HCT116 (cell line): ENCODE data around the gene TRIM66. TPM values are rescaled to one million over a fixed set of nuclear protein-coding genes. Genes with fewer than 3 reads are reported as not detected.
A peak's percentile ranks its signal among the peaks of the same experiment; 100 is the strongest.

Experiments
- ATAC-seq: fragments of 200-7000 bp; cut with Tn5 transposase; 2 replicates; pipeline ENCODE4 v1.9.1; 2020; ENCODE audit warnings: mild to moderate bottlenecking, moderate library complexity
- BruUV-seq: library from RNA; stranded (reverse); fragments of 400-500 nt; replicated peaks from 2 replicates; lab custom pipeline; 2021; lab: Mats Ljungman, UMichigan
- CTCF ChIA-PET: fragments of 300-600 bp; sonication (Branson Sonifier 250); formaldehyde crosslinking; loops from one replicate; lab custom pipeline; 2021; ENCODE audit warnings: antibody characterized with exemption; lab: Charles Lee
- POLR2A ChIA-PET: fragments of 300-600, 350-600 bp; sonication (Branson Sonifier 250); formaldehyde crosslinking; loops from one replicate; lab custom pipeline; 2021; ENCODE audit warnings: antibody characterized with exemption; lab: Charles Lee
- RAD21 ChIA-PET, 2 experiments: fragments of 300-600 bp; sonication (Branson Sonifier 250); formaldehyde crosslinking; loops; one replicate each; lab custom pipeline; 2023; ENCODE audit warnings: low total read pairs in 2 of 2; ENCODE audit not compliant: uncharacterized antibody in 2 of 2, unreplicated experiment in 2 of 2, low non-redundant PET in 1 of 2; lab: Charles Lee
- DNase-seq: peaks from one replicate; pipeline ENCODE4 v3.0.0-alpha.2; 2010; ENCODE audit warnings: low read depth, low spot score
- H2AFZ ChIP-seq: fragments of 200-600 bp; shearing (Covaris generic), sonication (generic); 2 replicates; pipeline ENCODE4 v1.6.1; 2017; ENCODE audit warnings: low read depth, mixed run types, mixed read lengths, antibody characterized with exemption, low read length; ENCODE audit not compliant: poor library complexity, severe bottlenecking
- H3K27ac ChIP-seq: 2 replicates; pipeline ENCODE4 v1.5.1; 2012; ENCODE audit warnings: low read depth, low read length
- H3K27me3 ChIP-seq: fragments of 200-600 bp; sonication (generic); 2 replicates; pipeline ENCODE4 v1.6.1; 2016; ENCODE audit warnings: mixed run types, low read length, mixed read lengths; ENCODE audit not compliant: insufficient read depth
- H3K36me3 ChIP-seq, 2 experiments: fragments of 200-500 bp in 1 of 2; fragments of 200-600 bp in 1 of 2; sonication (Bioruptor generic) in 1 of 2; sonication (generic) in 1 of 2; 2 replicates each; pipeline versions ENCODE4 v1.5.1 to v1.6.1; 2014 to 2016; ENCODE audit warnings: low read length in 2 of 2, inconsistent platforms in 1 of 2, mixed read lengths in 1 of 2, mixed run types in 1 of 2; ENCODE audit not compliant: insufficient read depth in 2 of 2, control insufficient read depth in 1 of 2
- H3K4me1 ChIP-seq, 2 experiments: fragments of 200-600 bp in 1 of 2; sonication (generic) in 1 of 2; 2 replicates each; pipeline versions ENCODE4 v1.5.1 to v1.6.1; 2012 to 2017; ENCODE audit warnings: low read length in 2 of 2, inconsistent platforms in 1 of 2, mild to moderate bottlenecking in 1 of 2, mixed read lengths in 1 of 2, mixed run types in 1 of 2, moderate library complexity in 1 of 2; ENCODE audit not compliant: insufficient read depth in 2 of 2, control insufficient read depth in 1 of 2
- H3K4me2 ChIP-seq: fragments of 200-600 bp; sonication (generic); 2 replicates; pipeline ENCODE4 v1.6.1; 2017; ENCODE audit warnings: mixed run types, low read length, mixed read lengths
- H3K4me3 ChIP-seq, 2 experiments: fragments of 200-600 bp in 1 of 2; sonication (generic) in 1 of 2; replicated peaks in 1 of 2; 2 replicates each; pipeline ENCODE4 v1.5.1; 2011 to 2016; ENCODE audit warnings: low read length in 2 of 2, control low read depth in 1 of 2, low read depth in 1 of 2, mild to moderate bottlenecking in 1 of 2, mixed read lengths in 1 of 2, mixed run types in 1 of 2
- H3K79me2 ChIP-seq: fragments of 200-600 bp; sonication (generic); 2 replicates; pipeline ENCODE4 v1.6.1; 2017; ENCODE audit warnings: mild to moderate bottlenecking, mixed run types, low read length, moderate library complexity, mixed read lengths; ENCODE audit not compliant: insufficient read depth
- H3K9ac ChIP-seq: fragments of 200-600 bp; sonication (generic); 2 replicates; pipeline ENCODE4 v1.6.1; 2016; ENCODE audit warnings: low read length, mixed read lengths
- H3K9me2 ChIP-seq: fragments of 200-600 bp; sonication (generic), shearing (Covaris generic); 2 replicates; pipeline ENCODE4 v1.6.1; 2017; ENCODE audit warnings: mixed run types, mild to moderate bottlenecking, moderate library complexity; ENCODE audit not compliant: insufficient read depth
- H3K9me3 ChIP-seq, 2 experiments: fragments of 200-500 bp in 1 of 2; fragments of 200-600 bp in 1 of 2; sonication (Bioruptor generic) in 1 of 2; sonication (generic) in 1 of 2; 2 replicates each; pipeline ENCODE4 v1.6.1; 2014 to 2017; ENCODE audit warnings: low read length in 2 of 2, mixed read lengths in 2 of 2, inconsistent platforms in 1 of 2, low read depth in 1 of 2, mild to moderate bottlenecking in 1 of 2, mixed run types in 1 of 2, moderate library complexity in 1 of 2; ENCODE audit not compliant: control insufficient read depth in 1 of 2, insufficient read depth in 1 of 2
- H4K20me1 ChIP-seq: fragments of 200-600 bp; sonication (generic), shearing (Covaris generic); 2 replicates; pipeline ENCODE4 v1.6.1; 2017; ENCODE audit warnings: mixed run types, mild to moderate bottlenecking, moderate library complexity; ENCODE audit not compliant: insufficient read depth
- CBX3 ChIP-seq: IDR thresholded peaks from 2 replicates; pipeline ENCODE4 v1.6.1; 2012; ENCODE audit warnings: low read depth
- CEBPB ChIP-seq: IDR thresholded peaks from 2 replicates; pipeline ENCODE4 v1.6.1; 2012; ENCODE audit warnings: low read depth
- FOSL1 ChIP-seq: IDR thresholded peaks from 2 replicates; pipeline ENCODE4 v1.6.1; 2012; ENCODE audit warnings: low read depth
- JUND ChIP-seq: IDR thresholded peaks from 2 replicates; pipeline ENCODE4 v1.6.1; 2012
- POLR2AphosphoS5 ChIP-seq: IDR thresholded peaks from 2 replicates; pipeline ENCODE4 v1.6.1; 2011; ENCODE audit warnings: mild to moderate bottlenecking, low read depth, low read length, moderate library complexity
- SP1 ChIP-seq: IDR thresholded peaks from 2 replicates; pipeline ENCODE4 v1.6.1; 2012; ENCODE audit warnings: low read depth
- YY1 ChIP-seq: IDR thresholded peaks from 2 replicates; pipeline ENCODE4 v1.6.1; 2011; ENCODE audit warnings: low read length, low read depth, moderate library complexity, mild to moderate bottlenecking; ENCODE audit not compliant: insufficient replicate concordance; ENCODE audit errors: extremely low read depth
- intact Hi-C: fragments of 100-400 bp; cut with micrococcal nuclease; formaldehyde crosslinking; loops from 2 replicates; pipeline ENCODE4 v1.10.0; 2022
- total RNA-seq: library from RNA; stranded (reverse); gene quantifications from one replicate; pipeline ENCODE4 v1.2.1, GENCODE V29; 2021; ENCODE audit not compliant: unreplicated experiment
- TF ChIP-seq, protein P1 (sequence below): IDR thresholded peaks from 2 replicates; pipeline ENCODE4 v1.6.1; 2012
- TF ChIP-seq, protein P2 (sequence below), 3 experiments: fragments of 200-600 bp in 1 of 3; sonication (generic) in 1 of 3; IDR thresholded peaks in 2 of 3; conservative IDR thresholded peaks in 1 of 3; 2 replicates each; pipeline ENCODE4 v1.5.1; 2012 to 2017; ENCODE audit warnings: low read depth in 2 of 3, low read length in 2 of 3, antibody characterized with exemption in 1 of 3, borderline replicate concordance in 1 of 3, control low read depth in 1 of 3, mild to moderate bottlenecking in 1 of 3, mixed read lengths in 1 of 3, mixed run types in 1 of 3, moderate library complexity in 1 of 3; ENCODE audit not compliant: insufficient read depth in 1 of 3

TRIM66 gene
- total RNA-seq, 1 experiment from 2014 or later, result 24.8 TPM

DNA sequence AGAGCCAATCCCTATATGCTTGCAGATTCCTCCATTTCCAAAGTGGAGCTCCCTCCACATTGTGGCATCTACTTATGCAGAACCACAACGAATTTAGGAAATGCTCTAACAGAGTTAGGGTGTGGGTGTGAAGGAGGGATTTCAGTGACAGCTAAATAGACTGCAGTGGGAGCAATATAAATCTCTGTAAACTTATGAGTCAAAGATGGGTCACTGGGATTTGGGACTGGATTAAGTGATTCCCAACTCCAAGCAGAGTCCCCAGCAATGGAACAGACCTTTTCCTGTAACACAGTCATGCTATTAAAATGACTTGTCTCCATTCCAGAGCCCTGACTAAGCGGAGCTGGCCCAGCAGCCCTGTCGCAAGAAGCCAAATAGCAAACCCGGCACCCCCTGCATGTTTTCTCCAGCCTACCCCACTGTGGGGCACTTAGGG lies 36.8 kb upstream of the TRIM66 start:
- H3K9me2 ChIP-seq, result no peaks in the 10 kb centered on the region
- H3K9ac ChIP-seq, result peak overlapping the region; percentile 47
- intact Hi-C loops, result no loop called here
- no peak overlapping the region for H2AFZ ChIP-seq
- ChIA-PET RAD21 (interaction anchor here in 1 of 2 experiments (1.2 kb wide), 1 partner anchor 49 kb away, joined by 4 read pairs; no protein-coding TSS in a partner anchor), CTCF (no interaction called here), POLR2A (interaction anchor here (0.9 kb wide), 1 partner anchor 30 kb away, joined by 8 read pairs; no protein-coding TSS in a partner anchor)
- no peaks in the 10 kb centered on the region for H3K79me2 ChIP-seq
- BruUV-seq, result no TSS peak
- TF ChIP-seq FOSL1, result peak; percentile 97
- TF ChIP-seq CBX3, result peak; percentile 49; the same call in 1 of the 2 replicates
- TF ChIP-seq CEBPB, result peak; percentile 94
- peak; percentile 86 for TF ChIP-seq SP1
- peak; percentile 60; the same call in 1 of the 2 replicates for TF ChIP-seq POLR2AphosphoS5
- TF ChIP-seq, protein P1, sequence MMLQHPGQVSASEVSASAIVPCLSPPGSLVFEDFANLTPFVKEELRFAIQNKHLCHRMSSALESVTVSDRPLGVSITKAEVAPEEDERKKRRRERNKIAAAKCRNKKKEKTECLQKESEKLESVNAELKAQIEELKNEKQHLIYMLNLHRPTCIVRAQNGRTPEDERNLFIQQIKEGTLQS, result no peak
- peak; percentile 56 for TF ChIP-seq YY1
- peak; percentile 94 for TF ChIP-seq JUND
- TF ChIP-seq, protein P2, sequence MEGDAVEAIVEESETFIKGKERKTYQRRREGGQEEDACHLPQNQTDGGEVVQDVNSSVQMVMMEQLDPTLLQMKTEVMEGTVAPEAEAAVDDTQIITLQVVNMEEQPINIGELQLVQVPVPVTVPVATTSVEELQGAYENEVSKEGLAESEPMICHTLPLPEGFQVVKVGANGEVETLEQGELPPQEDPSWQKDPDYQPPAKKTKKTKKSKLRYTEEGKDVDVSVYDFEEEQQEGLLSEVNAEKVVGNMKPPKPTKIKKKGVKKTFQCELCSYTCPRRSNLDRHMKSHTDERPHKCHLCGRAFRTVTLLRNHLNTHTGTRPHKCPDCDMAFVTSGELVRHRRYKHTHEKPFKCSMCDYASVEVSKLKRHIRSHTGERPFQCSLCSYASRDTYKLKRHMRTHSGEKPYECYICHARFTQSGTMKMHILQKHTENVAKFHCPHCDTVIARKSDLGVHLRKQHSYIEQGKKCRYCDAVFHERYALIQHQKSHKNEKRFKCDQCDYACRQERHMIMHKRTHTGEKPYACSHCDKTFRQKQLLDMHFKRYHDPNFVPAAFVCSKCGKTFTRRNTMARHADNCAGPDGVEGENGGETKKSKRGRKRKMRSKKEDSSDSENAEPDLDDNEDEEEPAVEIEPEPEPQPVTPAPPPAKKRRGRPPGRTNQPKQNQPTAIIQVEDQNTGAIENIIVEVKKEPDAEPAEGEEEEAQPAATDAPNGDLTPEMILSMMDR (IDR thresholded peaks at IDR 0.05 in 2 of 3, conservative IDR thresholded peaks at IDR 0.05 in 1 of 3; ENCODE audit: borderline replicate concordance in 1 of 3, insufficient read depth in 1 of 3, low read depth in 2 of 3, low read length in 2 of 3), result no peak
- H3K4me2 ChIP-seq, result peak overlapping the region; percentile 80
- no peaks in the 10 kb centered on the region for H3K36me3 ChIP-seq
- H3K9me3 ChIP-seq, result no peaks in the 10 kb centered on the region
- peak; percentile 76 for DNase-seq
- ATAC-seq, result peak; percentile 75
- no peaks in the 10 kb centered on the region for H3K27me3 ChIP-seq
- no peaks in the 10 kb centered on the region for H4K20me1 ChIP-seq
- peaks cover 52 to 68% of the 10 kb centered on the region in 2 experiments for H3K4me1 ChIP-seq
- peak overlapping the region; percentile 67 for H3K27ac ChIP-seq
- H3K4me3 ChIP-seq, result peak overlapping the region in 1 of 2 experiments; percentile 35; a peak in 2 of 4 replicates
